SKM-1 (cell line): Measurements from ENCODE around the gene SIGLEC6.

ENCODE experiments used
- DNase-seq: peaks from one replicate; lab custom pipeline; 2025; ENCODE audit not compliant: unreplicated experiment; lab: John Stamatoyannopoulos, UW

Gene SIGLEC6

GRCh38 chr19:51531349-51532315 lies at the start of gene SIGLEC6:
Gene SIGLEC6 (minus strand): TSS chr19:51531670. CDS start chr19:51531648, 22 bp downstream.
- peak; percentile 48 for DNase-seq

GRCh38 chr19:51576850-51577249 lies 45.4 kb upstream of the SIGLEC6 start:
- no peak for DNase-seq

GRCh38 chr19:51573331-51573730 lies 41.9 kb upstream of the SIGLEC6 start:
- no peak for DNase-seq

- DNase-seq = no peak
Observed at GRCh38 chr19:51572908-51573307, 41.4 kb upstream of the SIGLEC6 start.

GRCh38 chr19:51572410-51572809 lies 40.9 kb upstream of the SIGLEC6 start:
- no peak for DNase-seq

- no peak for DNase-seq
Observed at GRCh38 chr19:51571599-51571998, 40.1 kb upstream of the SIGLEC6 start.

- no peak for DNase-seq
Observed at GRCh38 chr19:51570962-51571575, 39.6 kb upstream of the SIGLEC6 start, which contains the start of gene ZNF175. Gene ZNF175 (plus strand): TSS chr19:51571283. CDS start chr19:51573330, 2,047 bp downstream.

- DNase-seq = no peak
Observed at GRCh38 chr19:51568456-51568855, 37.0 kb upstream of the SIGLEC6 start.

GRCh38 chr19:51567583-51567982 lies 36.1 kb upstream of the SIGLEC6 start:
- DNase-seq = no peak

- DNase-seq = no peak
Observed at GRCh38 chr19:51566489-51567100, 35.1 kb upstream of the SIGLEC6 start.

GRCh38 chr19:51565583-51565982 lies 34.1 kb upstream of the SIGLEC6 start:
- no peak for DNase-seq

GRCh38 chr19:51564791-51565190 lies 33.3 kb upstream of the SIGLEC6 start:
- no peak for DNase-seq

- no peak for DNase-seq
Observed at GRCh38 chr19:51560339-51560738, 28.9 kb upstream of the SIGLEC6 start.

GRCh38 chr19:51559240-51559639 lies 27.8 kb upstream of the SIGLEC6 start:
- no peak for DNase-seq

GRCh38 chr19:51552996-51553725 lies 21.7 kb upstream of the SIGLEC6 start:
- DNase-seq = no peak

- no peak for DNase-seq
Observed at GRCh38 chr19:51552608-51552995, 21.1 kb upstream of the SIGLEC6 start.

- no peak for DNase-seq
Observed at GRCh38 chr19:51551673-51552432, 20.4 kb upstream of the SIGLEC6 start.

- no peak for DNase-seq
Observed at GRCh38 chr19:51550848-51551672, 19.6 kb upstream of the SIGLEC6 start.

- DNase-seq = no peak
Observed at GRCh38 chr19:51549533-51550324, 18.3 kb upstream of the SIGLEC6 start.
